ENCODE data around the gene IL32.
A peak's percentile ranks its signal among the peaks of the same experiment; 100 is the strongest.

IL32 gene

DNA sequence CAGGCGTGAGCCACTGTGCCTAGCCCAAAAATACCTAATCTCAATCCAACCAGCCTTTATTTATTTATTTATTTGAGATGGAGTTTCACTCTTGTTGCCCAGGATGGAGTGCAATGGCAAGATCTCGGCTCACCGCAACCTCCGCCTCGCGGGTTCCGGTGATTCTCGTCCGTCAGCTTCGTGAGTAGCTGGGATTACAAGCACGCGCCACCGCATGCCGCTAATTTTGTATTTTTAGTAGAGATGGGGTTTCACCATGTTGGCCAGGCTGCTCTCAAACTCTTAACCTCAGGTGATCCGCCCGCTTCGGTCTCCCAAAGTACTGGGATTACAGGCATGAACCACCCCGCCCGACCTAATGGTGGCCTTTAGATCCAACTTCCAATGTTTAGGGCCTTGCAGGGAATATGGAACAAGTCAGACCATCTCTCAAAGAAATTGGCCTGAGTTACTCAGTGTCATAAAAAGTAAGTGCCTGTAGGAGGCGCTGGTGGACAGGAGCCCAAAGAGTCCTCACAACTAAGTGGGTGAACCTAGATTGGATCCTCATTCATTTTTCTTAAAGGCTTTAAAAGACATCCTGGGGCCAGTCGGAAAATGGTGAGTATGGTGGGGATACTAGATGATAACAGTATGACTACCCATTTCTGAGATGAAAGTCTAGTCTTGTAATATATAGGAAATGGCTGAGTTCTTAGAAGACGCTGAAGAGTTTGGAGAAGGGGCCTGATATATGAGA is 29.0 kb downstream of the IL32 start:
- DNase-seq = no peak

DNA sequence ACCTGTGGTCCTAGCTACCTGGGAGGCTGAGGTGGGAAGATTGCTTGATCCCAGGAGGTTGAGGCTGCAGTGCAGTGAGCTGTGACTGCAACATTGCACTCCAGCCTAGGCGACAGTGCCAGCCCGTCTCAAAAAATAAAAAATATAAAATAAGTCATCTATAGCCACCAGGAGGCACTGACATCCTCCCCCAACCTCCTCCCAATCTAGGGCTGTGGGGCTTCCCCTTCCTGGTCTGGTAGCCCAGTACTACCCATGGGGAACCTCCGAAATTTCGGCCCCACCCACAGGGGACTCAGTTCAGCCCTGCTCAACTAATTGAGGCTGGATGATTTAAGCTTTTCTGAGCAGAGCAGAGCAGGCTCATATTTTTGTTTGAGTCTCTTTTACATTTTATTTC is 30.4 kb downstream of the IL32 start:
- DNase-seq = no peak

DNA sequence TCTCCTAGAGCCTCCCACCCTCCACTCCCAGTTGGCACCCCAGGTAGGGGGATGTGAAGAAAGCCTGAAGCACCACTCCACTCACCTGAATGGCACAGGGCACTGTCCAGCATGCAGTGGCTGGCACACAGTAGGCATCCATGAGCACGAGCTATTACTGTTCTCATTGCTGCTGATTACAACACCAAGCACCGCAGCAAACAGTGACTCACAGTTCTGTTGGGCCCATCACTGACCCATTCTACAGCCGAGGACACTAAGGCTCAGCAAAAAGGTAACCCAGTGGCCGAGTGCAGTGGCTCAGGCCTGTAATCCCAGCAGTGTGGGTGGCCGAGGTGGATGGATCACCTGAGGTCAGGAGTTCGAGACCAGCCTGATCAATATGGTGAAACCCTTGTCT is 30.9 kb downstream of the IL32 start:
- DNase-seq = no peak

DNA sequence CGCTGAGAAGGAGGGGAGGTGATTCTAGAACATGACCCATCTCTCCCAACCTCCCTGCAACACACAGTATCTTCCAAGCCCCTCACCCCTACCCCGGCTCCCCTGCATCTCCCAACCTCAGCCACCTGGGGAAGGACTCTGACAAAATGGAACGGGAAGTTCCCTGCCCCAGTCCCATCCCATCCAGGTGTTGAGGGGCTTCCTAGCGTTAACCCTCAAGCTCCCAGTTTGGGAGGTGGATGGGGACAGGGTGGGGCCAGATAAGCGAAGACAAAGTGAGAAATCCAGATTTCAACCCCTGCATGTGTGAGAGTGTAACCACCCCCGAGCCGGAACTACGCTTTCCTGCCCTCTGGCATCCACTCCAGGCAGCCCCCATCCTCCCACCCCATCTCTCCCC is 31.8 kb downstream of the IL32 start:
- DNase-seq = no peak

DNA sequence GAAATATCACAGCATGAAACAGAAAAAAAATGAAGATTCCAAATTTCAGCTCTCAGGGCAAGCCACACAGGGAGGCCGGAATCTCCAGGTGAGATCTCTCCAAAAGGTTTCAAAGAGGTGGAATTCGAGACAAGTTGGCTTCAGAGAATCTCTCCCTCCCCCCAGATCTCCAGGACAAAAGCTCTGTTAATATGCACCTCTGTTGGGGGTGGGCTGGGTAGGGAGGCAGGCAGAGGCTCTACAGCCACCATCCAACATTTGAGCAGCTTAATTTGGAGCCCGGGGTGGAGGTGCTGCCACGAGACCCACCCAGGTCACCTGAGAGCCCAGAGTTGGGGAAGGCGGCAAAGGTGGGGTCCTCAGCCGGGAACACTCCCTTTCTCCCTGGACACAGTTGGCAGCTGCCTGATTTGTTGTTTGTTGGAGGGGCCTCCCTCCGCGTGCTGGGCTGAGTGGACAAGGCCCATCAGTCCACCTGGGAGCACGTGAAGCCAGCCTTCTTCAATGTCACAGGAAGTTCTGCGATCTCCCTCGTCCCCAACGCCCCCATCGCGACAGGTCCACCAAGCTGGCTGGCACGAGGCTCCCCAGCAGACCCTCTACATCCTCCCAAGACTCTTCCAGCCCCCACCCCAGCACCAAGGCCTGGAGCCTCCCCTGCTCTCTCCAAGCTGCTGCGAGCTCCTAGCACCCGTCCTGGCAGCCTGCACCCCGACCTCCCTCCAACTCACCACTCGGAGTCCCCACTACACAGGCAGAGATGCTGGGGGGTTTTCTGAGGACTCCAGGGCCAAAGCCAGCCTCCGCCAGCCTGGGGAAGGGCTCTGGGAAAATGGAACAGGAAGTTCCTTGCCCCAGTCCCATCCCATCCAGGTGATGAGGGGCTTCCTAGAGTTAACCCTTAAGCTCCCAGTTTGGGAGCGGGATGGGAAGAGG is 33.3 kb downstream of the IL32 start, which contains the start of gene ZSCAN10:
Gene ZSCAN10, minus strand, starts transcription at position 836 of the 936 bp plus-strand sequence. CDS start 6,357 bp downstream, outside the sequence.
- DNase-seq = no peak

DNA sequence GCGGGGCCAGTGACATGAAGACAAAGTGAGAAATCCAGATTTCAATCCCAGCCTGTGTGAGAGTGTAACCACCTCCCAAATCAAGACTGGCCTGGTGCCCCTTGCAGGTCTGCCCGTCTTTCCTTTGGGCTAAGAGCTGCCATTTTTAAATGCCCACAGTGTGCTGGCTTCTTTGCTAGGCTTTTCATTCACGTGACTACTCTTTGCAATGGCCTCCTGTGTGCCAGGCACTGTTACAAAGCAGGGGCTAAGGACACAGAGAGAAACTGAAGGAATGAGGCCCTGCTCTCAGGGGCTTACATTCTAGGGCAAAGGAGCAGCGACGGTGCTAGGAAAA is 33.9 kb downstream of the IL32 start:
- DNase-seq = no peak

DNA sequence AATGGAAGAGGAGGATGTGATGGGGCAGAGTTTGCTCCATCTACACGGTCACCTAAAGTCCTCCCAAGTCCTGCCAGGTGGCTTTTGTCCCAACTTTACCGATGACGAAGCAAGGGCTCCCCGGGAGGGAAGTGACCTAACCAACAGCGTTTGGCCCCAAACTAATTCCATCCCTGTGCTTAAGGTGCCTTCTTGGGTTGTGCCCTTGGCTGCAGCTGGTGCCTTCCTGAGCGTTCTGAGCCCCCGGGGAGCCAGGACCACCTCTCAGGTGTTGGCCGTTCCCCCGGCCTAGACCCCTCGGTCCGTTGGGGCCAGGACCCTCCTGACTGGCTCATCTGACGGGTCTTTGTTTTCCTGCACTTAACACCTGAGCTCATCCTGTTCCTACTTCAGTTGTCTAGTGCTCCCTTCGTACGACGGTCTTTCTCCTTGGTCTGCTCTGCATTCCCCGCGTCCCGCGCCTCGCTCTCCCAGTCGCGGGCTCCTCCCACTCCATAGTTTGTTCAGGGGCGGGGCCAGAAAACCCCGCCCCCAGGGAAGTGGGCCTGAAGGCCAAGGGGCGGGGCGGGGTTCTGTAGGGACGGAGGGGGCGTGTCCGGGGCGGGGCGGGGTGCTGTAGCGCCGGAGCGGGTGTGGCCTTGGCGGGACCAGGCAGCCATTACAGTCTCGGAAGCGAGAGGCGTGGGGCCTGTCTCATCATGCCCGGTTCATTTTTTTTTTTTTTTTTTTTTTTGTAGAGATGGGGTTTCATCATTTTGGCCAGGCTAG is 34.5 kb downstream of the IL32 start:
- DNase-seq = no peak

DNA sequence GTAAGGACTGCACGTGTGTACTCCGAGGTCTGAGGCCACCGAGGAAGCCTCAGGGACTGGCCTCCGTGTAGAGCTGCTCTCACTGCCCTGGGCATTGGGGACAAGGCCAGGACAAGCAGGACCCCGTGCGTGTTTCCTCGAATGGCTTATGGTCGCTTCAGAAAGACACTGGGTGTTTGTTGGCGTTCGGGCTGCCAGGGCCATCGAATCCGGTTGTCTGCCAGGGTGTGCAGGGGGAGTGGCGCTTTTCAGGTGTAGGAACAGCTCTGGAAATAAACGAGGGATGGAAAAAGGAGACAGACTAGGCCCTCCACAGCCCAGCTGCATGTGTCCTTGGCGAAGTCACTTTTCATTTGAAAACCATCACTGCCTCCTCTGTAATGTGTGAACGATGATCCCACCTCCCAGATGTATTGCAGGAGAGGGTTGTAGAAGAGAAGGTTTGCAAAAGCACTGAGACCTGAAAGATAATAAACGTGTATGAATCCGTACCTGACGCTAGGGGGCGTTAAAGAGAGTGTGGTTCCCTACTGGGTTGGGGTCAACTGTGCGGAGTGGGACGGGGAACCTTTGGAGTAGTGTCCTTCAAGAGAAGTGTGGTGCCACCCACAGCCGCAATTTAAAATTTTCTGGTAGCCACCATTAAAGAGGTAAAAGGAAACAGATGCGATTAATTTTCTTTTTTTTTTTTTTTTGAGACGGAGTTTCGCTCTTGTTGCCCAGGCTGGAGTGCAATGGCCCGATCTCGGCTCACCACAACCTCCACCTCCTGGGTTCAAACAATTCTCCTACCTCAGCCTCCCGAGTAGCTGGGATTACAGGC is 35.8 kb downstream of the IL32 start:
- peak; percentile 50 for DNase-seq

DNA sequence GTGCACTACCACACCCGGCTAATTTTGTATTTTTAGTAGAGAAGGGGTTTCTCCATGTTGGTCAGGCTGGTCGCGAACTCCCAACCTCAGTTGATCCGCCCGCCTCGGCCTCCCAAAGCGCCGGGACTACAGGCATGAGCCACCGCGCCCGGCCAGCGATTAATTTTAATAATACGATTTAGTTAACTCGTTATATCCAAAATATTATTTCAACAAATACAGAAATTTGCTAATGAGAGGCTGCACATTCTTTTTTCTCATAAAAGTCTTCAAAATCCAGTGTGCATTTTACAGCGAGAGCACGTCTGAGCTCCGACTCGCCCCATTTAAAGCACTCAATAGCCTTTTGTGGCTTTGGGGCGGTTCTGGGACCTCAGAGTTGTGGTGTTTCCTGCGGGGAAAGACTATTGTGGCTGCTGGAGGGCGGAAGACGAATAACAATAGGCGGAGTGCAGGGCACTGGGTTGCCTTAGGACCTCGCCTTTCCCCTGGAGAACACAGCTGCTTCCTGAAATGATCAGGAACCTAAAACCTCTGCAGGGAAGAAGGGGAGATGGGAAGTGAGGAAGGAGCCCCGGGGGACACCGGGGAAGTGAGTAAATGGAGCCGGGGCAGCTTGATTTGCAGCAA is 36.5 kb downstream of the IL32 start:
- no peak for DNase-seq

DNA sequence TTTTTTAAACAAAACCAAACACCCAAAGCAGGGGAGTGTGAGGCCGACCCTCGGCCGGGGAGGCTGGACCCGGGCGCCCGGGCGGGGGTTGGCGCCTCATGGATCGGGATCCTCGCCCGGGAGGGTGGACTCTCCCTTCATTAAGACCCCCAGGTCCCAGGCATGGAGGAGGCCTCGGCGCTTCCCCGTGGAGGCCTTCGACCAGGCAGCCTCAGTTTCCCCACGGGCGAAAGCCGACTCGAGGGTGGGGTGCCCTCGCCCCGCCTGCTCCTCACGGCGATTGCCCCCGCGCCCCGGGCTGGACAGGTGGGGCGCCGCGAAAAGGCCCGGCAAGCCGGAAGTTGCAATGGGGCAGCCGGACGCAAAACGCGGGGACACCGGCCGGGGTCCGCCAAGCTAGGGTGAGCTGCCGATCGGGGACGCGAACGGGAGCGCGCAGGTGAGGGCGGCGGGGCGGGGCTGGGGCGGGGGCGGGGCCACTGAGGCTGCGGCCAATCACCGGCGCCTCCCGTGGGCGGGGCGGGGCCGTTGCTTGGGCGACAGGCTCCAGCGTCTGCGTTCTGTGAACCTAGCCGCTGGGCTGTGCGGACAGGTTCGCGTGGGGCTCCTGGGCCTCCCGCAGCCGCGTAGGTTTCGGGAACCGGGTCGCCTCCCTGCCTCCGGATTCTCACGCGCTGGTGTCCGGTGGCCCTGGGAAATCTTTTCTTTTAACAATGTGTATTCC is 40.9 kb downstream of the IL32 start:
- DNase-seq = peak; percentile 86

DNA sequence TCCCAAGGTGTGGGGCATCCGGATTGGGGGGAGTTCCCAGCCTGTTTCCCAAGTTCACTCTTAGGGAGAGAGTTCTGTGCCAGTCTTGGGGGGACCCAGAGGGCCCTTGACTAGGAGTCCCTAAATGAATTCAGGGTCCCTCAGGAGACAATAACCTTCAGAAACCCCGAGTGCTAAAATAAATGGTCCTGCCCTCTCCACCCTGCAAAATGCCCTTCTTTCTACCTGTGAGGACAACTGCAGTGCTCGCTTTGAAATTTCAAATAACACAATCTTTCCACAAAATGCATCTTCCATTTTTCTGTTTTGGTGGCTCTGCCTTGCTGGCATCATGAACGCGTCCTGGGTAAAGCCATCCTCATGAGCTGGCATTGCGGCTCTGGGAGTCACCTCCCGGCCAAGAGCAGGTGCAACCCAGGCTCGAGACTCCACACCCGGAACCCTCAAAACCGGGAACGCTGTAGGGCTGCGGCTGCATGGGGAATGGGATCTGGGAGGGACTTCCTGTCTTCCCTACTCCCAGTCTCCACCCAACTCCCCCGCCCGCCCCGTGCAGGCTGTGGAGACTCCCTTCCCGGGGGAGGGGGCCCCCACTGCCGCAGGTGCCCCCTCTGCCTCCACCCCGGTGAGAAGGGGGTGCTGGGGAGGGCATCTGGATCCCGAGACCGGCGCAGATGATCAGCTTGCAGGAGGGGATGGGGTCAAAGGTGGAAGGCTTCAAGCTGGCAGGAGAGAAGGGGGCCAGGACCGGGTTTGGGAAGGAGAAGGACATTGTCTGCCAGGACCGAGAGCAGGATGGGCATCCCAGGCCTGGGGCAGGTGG is 46.8 kb downstream of the IL32 start, which contains the start of gene ZNF205:
Gene ZNF205, plus strand, starts transcription at position 529 of the 823 bp plus-strand sequence. CDS start 845 bp downstream, outside the sequence.
- peak; percentile 13 for DNase-seq

DNA sequence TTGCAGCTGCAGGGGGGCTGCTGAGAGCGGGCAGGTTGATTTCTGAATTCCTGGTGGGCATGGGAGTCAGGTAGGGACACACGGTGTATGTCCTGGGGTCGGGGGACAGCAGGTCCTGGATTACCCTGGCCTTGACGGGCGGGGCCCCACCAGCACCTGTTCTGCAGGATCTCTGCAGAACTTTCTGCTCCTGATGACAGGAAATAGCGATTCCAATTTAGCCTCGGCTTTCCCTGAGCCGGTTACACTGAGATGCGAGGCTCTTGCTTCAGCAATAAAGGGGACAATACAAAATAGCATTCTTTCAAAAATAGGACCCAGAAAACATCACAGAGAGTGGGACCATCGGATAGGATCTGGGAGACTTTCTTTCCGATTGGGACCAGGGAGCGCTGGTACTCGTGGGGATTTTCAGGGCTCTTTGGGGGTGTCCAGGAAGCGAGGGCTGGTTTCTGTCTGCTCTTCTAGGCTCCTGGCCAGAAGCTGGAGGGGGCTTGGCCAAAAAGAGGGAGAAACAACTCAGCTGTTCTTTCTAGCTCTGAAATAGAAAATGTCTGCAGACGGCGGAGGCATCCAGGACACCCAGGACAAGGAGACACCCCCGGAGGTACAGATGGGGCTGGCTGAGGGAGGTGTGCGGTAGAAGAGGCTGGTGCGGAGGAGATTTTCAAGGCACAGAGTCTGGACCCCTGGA is 47.6 kb downstream of the IL32 start:
- DNase-seq = no peak

DNA sequence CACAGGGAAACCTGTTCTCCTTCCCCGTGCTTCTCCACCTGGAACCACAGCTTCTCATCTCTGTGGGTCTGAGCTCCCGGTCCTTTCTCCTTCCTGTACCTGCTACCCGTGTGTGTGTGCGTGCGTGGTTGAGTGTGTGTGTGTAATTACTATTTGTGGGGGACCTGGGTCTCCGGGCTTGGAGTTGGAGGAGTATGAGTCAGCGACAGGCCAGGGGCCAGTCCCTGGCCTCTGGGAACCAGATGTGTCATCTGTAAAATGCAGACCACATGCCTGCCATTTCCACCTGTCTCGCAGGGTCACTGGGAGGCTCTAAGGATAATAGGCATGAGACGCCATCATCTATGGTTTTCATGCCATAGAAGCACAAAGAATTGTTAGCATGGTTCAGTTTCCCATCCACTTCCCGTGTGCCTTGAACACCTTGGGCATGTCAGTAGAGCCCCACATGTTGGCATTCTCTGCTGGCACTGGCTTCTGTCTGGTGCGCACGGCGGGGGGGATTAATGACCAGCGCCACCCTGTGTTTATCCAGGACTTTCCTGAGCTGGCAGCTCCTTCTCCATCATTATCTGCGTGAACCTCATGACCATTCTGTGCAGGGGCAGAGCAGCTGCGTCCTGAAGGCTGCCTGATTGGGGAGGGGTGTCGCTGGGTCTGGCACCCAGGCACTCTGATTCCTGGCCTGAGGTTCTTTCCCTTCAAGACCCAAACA is 48.5 kb downstream of the IL32 start:
- DNase-seq = no peak

DNA sequence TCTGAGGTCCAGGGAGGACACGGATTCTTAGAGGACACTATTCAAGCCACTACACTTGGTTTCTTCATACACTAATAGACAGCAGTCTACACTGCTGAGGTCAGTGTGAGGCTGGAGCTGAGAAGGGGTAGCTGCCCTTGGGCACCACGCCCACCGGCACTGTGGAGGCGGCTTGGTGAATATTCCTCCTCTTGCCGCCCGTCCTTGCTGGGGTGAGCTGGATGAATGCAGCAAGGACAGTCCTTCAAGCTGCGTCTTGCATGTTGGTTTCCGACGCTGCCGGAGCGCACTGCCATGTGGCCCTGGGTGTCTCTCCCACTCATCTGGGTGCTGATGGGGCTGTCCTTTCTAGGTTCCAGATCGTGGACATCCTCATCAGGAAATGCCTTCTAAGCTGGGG is 49.6 kb downstream of the IL32 start:
- no peak for DNase-seq

DNA sequence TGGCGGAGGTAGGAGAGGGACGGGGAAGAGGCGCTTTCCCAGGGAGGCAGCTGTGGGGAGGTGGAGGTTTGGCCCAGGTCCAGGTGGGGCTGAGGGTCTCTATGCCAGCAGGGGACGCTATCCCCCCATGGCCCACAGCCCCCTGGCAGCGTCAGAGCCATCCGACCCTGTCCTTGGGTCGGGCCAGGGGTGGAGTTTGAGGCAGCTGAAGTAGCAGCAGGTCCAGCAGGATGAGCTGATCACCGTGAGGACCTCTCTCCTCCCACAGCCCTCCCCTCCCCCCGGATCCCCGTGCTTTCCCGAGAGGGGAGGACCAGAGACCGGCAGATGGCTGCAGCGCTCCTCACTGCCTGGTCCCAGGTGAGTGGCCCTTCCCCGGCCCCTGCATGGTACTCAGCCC is 50.1 kb downstream of the IL32 start:
- DNase-seq = no peak

DNA sequence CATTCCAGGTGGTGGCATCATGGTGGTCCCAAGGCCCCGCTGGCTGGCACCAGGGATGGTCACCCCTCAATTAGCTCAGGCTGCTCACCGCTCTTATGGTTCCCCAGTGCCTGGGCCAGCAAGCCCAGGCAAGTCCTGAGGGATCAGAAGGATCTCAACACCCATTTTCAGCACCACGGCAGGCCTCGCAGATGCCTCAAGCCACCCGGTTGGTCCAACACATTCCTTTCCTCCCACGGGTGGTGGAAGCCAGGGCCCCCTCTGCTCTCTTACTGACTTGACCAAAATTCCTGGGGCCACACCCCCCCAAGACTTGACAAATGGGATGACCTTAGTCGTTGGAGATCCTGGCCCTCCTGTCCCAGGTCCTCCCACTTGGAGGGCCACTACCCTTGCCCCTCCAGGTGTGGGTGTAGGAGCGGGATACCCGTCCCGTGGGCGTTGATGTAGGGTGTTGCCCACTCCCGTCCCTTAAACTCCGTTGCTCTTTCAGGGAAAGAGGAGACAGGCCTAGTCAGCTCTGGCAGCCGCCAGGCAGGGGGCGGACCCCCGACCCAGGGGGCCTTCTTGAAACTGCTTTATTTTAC is 52.9 kb downstream of the IL32 start:
- no peak for DNase-seq

DNA sequence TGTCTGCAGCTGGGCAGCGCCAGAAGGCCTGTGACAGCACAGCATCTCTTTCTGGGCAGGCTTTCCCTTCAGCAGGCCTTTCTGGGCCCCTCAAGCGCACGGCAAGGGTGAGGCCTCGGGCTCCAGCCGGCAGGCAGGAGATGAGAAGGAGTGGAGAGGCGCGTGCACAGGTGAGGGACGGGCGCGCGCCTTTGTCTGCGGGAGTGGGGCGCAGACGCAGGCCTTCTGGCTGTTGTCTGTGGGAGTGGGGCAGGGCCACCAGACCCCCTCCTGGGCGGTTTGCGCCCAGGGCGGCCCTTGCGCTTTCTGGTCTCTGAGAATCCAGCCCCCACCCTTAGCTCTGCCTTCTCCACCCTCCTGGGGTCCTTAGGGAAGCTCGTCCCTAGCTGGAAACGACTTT is 53.4 kb downstream of the IL32 start:
- DNase-seq = no peak
